ENCODE data around the gene NUDT22. TPM values are rescaled to one million over a fixed set of nuclear protein-coding genes. Genes with fewer than 3 reads are reported as not detected.
A peak's percentile ranks its signal among the peaks of the same experiment; 100 is the strongest.
"Not testable (repeated sequence)": the region's sequence is repeated elsewhere in the genome, so short reads cannot be mapped to it uniquely, and the experiment has no call there.

The NUDT22 gene
- total and polyA plus RNA-seq, 5 donors, result 65.7 to 82.1 (median 76.9) TPM

DNA sequence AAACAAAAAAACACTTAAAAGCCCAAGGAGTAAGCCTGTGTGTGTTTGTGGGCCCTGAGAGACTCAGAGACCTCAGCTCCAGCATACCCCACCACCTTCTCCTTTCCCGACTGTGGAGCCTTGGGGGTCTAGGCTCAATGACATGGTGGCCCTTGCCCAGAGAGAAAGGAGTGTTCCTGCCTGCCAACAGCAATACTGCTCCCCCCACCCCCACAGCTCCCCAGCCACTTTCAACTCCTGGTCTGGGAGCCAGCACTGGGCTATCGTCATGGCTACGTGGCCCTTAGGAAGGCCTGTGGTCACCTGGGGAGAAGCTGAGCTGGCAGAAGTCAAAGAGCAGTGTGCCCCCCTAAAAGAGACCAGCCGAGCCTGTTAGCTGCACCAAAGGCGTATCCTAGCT, 18.0 kb downstream of the NUDT22 start:
- Histone ChIP-seq H3K4me1 (ENCODE audit: control insufficient read depth, insufficient read depth, low read length) (peaks cover 7% of the 10 kb centered on the region), H3K9me3 (ENCODE audit: control insufficient read depth, low read length) (no peaks in the 10 kb centered on the region), H3K4me3 (ENCODE audit: low read length) (no peak overlapping the region), H3K27me3 (ENCODE audit: control insufficient read depth, insufficient read depth) (no peaks in the 10 kb centered on the region), H3K27ac (ENCODE audit: low read length) (no peak overlapping the region)
- intact Hi-C loops (cut with DNase I), result no loop called here
- no peak for ATAC-seq
- DNase-seq, result no peak
- WGBS, result 57% methylated on average over 5 of the region's 5 CpGs

DNA sequence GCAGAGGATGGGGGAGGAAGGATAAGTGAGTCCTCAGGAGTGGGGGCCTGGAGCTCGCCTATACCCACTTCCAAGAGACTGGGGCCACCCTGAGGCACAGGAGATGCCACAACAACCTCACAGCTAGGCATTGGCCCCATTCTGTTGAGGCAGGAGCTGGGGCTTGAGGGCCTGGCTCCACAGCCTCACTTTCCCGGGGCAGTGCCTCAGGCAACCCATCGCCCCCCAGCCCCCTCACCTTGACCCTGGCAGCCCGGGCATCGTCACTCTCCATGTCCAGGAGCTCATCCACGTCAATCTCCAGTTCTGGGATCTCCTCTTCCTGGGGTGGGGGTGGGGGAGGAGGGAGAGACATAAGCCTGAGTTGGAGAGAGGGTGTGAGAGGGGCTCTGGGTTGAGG, 18.9 kb downstream of the NUDT22 start:
- H3K27me3 ChIP-seq (ENCODE audit: control insufficient read depth, insufficient read depth), result no peaks in the 10 kb centered on the region
- H3K9me3 ChIP-seq (ENCODE audit: control insufficient read depth, low read length), result no peaks in the 10 kb centered on the region
- peaks cover 7% of the 10 kb centered on the region for H3K4me1 ChIP-seq (ENCODE audit: control insufficient read depth, insufficient read depth, low read length)
- peak overlapping the region; percentile 65 for H3K27ac ChIP-seq (ENCODE audit: low read length)
- H3K4me3 ChIP-seq (ENCODE audit: low read length), result no peak overlapping the region
- no peak for DNase-seq
- no peak for ATAC-seq
- WGBS, result 39% methylated on average over 6 of the region's 6 CpGs
- intact Hi-C loops (cut with DNase I), result no loop called here

DNA sequence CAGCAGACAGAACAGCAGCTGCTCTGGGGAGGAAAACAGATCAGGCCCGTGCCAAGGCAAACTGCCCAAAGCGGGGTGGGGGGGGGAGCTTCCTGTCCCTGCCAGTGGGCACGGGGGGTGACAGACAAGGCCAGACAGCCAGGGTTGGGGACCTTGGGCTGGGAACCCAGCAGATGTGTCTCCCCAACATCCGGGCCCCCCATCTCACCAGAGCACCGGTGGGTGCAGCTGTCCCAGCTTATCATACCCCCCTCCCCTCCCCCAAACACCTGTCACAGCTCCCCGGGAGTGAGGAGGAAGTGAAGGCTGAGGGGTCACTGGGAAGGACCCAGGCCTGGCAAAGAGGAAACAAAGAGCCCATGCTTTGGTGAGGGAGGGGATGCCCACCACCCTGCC, 19.3 kb downstream of the NUDT22 start:
- Histone ChIP-seq H3K4me3 (ENCODE audit: low read length) (peak overlapping the region; percentile 49), H3K4me1 (ENCODE audit: control insufficient read depth, insufficient read depth, low read length) (peaks cover 5% of the 10 kb centered on the region), H3K9me3 (ENCODE audit: control insufficient read depth, low read length) (no peaks in the 10 kb centered on the region), H3K27me3 (ENCODE audit: control insufficient read depth, insufficient read depth) (no peaks in the 10 kb centered on the region), H3K27ac (ENCODE audit: low read length) (peak overlapping the region; percentile 65)
- intact Hi-C loops (cut with DNase I), result no loop called here
- ATAC-seq, result no peak
- 9% methylated on average over 6 of the region's 6 CpGs for WGBS
- DNase-seq, result peak; percentile 53 to 82 (median 77)

DNA sequence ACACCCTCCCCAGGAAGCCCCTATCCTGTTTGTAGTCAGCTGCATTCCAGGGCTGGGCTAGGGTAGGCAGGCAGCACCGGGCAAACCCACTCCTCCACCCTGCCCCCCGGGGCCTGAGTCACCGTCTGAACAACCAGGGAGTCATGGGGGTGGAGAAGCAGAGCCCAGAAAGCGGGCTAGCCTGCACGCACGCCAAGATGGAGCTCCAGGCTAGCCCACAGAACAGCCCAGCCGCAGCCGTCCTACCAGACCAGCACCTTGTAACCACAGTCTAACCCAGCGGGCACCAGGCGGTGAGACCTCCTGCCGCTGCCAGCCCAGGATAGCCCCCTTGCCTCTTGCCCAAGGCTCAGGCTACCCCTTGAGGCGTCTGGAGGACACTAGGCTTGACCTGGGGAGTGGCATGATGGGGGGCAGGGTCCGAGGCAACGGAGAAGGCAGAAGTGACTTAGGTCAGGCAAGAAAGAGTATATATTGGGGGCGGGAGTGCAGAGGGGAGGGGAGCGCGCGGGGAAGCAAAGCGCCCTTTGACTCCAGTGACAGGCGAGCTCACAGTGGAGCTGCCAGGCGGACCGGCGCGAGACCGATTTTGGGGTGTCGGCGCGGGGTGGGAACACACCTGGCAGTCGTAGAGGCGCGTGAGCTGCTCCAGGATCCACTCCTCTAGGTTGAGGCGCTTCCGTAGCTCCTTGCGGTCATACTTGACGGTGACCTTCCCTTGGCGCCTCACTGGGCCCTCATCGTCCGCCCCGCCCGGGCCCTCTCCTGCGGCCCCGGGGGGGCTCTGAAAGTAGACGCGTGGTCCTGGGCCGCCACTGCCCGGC, 19.9 kb downstream of the NUDT22 start:
- peak overlapping the region; percentile 65 for H3K27ac ChIP-seq (ENCODE audit: low read length)
- intact Hi-C loops (cut with DNase I), result no loop called here
- H3K27me3 ChIP-seq (ENCODE audit: control insufficient read depth, insufficient read depth), result no peaks in the 10 kb centered on the region
- H3K4me1 ChIP-seq (ENCODE audit: control insufficient read depth, insufficient read depth, low read length), result peaks cover 4% of the 10 kb centered on the region
- DNase-seq, result peak; percentile 82 to 90 (median 88)
- H3K4me3 ChIP-seq (ENCODE audit: low read length), result peak overlapping the region; percentile 49
- ATAC-seq, result peak in 1 of 2 donors; percentile 1
- WGBS, result 1% methylated on average over 46 of the region's 46 CpGs
- H3K9me3 ChIP-seq (ENCODE audit: control insufficient read depth, low read length), result no peaks in the 10 kb centered on the region

DNA sequence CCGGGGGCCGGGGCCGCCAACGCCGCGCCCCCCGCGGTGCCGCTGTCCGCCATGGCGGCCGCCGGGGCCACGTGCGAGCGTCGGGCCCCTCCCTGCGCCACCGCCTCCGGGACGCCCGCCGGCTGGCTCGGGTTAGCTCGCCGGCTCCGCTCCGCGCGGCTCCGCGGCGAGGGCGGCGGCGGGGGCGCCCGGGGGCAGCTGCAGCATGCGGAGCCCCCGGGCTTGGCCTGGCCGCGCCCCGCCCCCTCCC, 20.5 kb downstream of the NUDT22 start:
- H3K27me3 ChIP-seq (ENCODE audit: control insufficient read depth, insufficient read depth); intact Hi-C loops (cut with DNase I); ATAC-seq; H3K4me1 ChIP-seq (ENCODE audit: control insufficient read depth, insufficient read depth, low read length); H3K9me3 ChIP-seq (ENCODE audit: control insufficient read depth, low read length); H3K27ac ChIP-seq (ENCODE audit: low read length); DNase-seq: not testable (repeated sequence)
- H3K4me3 ChIP-seq (ENCODE audit: low read length), result peak overlapping the region; percentile 49
- 2% methylated on average over 39 of the region's 43 CpGs for WGBS

DNA sequence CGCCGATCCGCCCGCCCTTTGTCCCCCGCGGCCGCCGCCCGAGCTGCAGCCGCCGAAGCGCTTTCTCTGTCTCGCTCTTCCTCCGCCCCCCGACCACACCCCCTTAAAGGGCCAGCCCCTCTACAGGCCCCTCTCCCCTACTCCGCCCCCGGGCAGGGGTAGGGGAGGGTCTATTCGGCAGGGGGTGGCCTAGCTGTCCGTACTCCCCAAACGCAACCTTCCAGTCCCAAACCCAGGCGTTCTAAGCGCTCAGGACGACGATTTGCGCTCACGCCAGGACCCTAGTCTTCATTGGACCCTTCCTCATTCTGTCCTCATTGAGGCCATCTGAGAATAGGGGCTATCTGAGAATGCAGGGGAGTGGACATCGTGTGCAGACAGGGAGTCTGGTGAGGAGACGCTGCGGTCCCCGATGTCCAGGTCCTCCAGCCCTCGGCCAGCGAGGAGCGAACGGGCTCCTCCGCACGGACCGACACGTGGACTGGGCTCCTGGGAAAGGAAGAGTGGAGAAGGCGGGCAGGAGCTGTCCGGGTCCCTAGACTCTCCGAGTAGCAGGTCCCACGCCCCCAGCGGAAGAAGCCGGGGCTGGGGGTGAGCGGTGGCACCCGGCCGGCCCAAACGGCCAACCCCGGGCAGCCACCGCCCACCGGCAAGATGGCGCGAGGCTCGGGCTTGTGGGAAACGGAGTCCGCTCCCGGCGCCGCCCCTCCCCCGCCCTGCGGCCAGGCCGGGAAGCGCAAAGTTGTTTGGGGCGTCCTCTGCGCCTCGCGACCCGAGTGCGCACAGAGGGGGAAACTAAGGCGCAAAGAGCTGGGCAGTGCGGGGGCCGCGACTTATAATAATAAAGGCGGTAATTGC, 21.0 kb downstream of the NUDT22 start, which contains the start of gene PPP1R14B:
Gene PPP1R14B (minus strand): TSS at position 73 of the 858 bp plus-strand sequence. CDS start 270 bp downstream, outside the sequence.
- peak; percentile 73 to 76 for ATAC-seq
- peak within 1 kb of the TSS; percentile 65 for H3K27ac ChIP-seq (ENCODE audit: low read length)
- peak within 1 kb of the TSS; percentile 49 for H3K4me3 ChIP-seq (ENCODE audit: low read length)
- peak; percentile 92 to 97 (median 96) for DNase-seq
- peaks cover 4% of the 10 kb centered on the region for H3K4me1 ChIP-seq (ENCODE audit: control insufficient read depth, insufficient read depth, low read length)
- intact Hi-C loops (cut with DNase I), result no loop called here
- WGBS, result under 1% methylated on average over 73 of the region's 74 CpGs
- H3K27me3 ChIP-seq (ENCODE audit: control insufficient read depth, insufficient read depth), result no peaks in the 10 kb centered on the region
- no peaks in the 10 kb centered on the region for H3K9me3 ChIP-seq (ENCODE audit: control insufficient read depth, low read length)

DNA sequence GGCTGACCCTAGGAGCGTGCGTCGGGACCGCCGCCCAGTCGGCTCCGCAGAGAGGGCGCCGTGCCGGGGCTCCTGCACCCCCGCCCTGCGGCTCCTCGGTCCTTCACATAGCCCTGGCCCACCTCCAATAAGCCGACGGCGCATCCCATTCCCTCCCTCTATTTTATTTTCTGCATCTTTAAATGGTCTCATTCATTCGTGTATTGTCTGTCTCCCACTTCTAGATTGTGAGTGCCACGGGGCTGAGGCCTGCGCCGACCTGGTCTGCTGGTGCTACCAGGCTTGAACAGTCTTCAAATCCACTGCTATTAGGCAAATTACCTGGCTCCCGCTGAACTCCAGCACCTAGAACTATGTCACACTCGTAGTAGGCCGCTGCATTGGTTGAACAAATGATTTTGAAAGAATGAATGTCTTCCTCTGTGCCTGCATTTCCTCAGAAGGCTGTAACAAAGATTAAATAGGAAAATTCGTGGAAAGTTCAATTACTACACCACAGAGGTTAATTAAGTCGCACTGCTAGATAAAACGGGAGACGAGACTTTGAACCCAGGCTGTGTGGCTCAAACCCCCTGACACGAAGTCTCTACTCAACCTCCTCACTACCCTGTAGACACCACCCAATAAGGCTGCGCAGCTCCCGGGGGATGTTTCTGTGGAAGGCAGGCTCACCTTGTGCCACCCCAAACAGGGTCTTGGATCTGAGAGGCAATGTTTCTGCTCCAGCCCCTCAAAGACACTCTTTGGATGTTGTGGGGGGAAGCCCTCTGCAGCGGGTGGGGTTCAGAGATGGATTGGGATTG, 21.9 kb downstream of the NUDT22 start:
- no peaks in the 10 kb centered on the region for H3K27me3 ChIP-seq (ENCODE audit: control insufficient read depth, insufficient read depth)
- peak overlapping the region; percentile 13 for H3K27ac ChIP-seq (ENCODE audit: low read length)
- DNase-seq (peak in 1 of 3 donors; percentile 51), ATAC-seq (peak; percentile 1 to 2)
- intact Hi-C loops (cut with DNase I), result no loop called here
- no peaks in the 10 kb centered on the region for H3K9me3 ChIP-seq (ENCODE audit: control insufficient read depth, low read length)
- 35% methylated on average over 31 of the region's 31 CpGs for WGBS
- H3K4me3 ChIP-seq (ENCODE audit: low read length), result peak overlapping the region; percentile 49
- H3K4me1 ChIP-seq (ENCODE audit: control insufficient read depth, insufficient read depth, low read length), result no peaks in the 10 kb centered on the region

DNA sequence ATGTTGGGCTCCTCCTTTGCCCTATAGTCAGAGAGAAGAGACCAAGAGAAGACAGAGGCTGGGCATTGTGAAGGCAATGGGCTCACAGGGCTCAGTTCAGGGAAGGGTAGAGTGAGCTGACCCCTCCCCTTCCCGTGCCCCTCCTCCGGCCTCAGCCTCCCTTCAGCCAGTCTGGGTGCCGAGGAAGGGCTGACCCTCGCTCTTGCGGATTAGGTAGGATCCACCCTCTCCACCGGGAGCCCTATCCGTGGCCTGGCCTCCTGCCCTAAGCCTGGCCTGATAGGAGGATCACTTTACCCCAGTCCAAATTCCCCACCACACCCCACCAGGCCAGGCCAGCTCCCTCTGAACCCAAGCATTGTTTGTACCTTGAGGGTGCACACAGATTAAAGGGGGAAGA, 22.5 kb downstream of the NUDT22 start:
- Histone ChIP-seq H3K27ac (ENCODE audit: low read length) (no peak overlapping the region), H3K27me3 (ENCODE audit: control insufficient read depth, insufficient read depth) (no peaks in the 10 kb centered on the region), H3K9me3 (ENCODE audit: control insufficient read depth, low read length) (no peaks in the 10 kb centered on the region), H3K4me1 (ENCODE audit: control insufficient read depth, insufficient read depth, low read length) (no peaks in the 10 kb centered on the region), H3K4me3 (ENCODE audit: low read length) (no peak overlapping the region)
- DNase-seq, result peak in 2 of 3 donors; percentile 23 to 56
- 72% methylated on average over 7 of the region's 7 CpGs for WGBS
- ATAC-seq, result no peak
- intact Hi-C loops (cut with DNase I), result no loop called here

DNA sequence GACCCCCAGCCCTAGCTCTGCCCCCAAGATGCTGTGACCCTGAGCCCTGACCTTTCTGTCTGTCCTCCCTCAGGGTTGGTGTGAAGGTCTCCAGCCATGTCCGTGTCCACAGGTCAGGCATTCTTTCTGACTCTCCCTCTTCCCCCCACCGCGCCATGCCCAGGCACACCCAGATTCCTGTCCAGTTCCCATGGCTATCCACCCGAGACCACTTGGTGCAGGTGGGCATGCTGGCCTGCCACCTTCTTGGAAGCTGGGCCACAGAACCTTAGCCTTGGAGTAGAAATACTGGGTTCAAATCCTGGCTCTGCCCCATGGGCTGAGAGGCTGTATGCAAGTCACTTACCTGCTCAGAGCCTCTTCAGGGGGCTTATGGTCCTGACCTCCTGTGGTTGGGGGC, 23.0 kb downstream of the NUDT22 start:
- H3K4me1 ChIP-seq (ENCODE audit: control insufficient read depth, insufficient read depth, low read length), result no peaks in the 10 kb centered on the region
- intact Hi-C loops (cut with DNase I), result no loop called here
- no peak overlapping the region for H3K27ac ChIP-seq (ENCODE audit: low read length)
- ATAC-seq (no peak), DNase-seq (peak in 1 of 3 donors; percentile 55)
- H3K9me3 ChIP-seq (ENCODE audit: control insufficient read depth, low read length), result no peaks in the 10 kb centered on the region
- no peak overlapping the region for H3K4me3 ChIP-seq (ENCODE audit: low read length)
- no peaks in the 10 kb centered on the region for H3K27me3 ChIP-seq (ENCODE audit: control insufficient read depth, insufficient read depth)
- 95% methylated on average over 4 of the region's 4 CpGs for WGBS

DNA sequence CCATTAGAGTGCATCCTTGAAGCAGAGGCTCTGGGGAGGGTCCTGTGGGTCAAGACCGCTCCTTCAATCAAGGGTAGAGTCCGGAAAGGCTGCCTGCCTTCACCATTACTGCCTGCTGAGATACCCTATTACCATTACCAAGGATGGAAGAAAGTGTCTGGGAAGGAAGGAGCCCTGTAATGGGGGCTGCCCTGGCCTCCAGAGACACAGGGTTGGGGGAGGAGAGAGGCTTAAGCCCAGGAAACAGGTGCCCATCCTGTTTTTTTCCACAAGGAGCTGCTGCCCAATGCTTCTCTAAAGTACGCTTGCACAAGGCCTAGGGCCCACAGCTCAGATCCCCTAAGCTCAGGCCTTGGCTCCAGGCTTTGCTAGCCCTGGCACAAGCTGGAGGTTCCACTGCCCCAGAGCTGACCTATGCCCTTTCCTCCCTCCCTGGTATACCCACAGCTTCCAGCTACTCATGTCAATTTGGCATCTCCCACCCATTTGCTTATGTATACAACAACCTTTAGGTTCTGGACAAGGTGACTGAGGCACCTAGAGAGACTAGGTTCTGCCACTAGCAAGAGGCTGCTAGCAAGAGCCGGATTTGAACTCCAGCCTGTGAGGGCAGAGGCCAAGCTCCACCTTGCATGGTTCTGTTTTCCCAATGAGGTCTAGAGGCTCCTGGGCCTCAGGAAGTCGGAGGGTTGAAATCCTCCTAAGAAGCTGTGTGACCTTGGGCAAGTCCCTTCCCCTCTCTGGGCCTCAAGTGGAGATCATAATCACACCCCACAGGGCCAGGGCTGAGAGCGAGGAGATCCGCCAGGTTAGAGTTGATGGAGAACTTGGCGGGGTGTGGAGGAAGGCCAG, 23.7 kb downstream of the NUDT22 start:
- WGBS, result 88% methylated on average over 8 of the region's 8 CpGs
- H3K27ac ChIP-seq (ENCODE audit: low read length), result no peak overlapping the region
- ATAC-seq (no peak), DNase-seq (no peak)
- no peaks in the 10 kb centered on the region for H3K4me1 ChIP-seq (ENCODE audit: control insufficient read depth, insufficient read depth, low read length)
- no peak overlapping the region for H3K4me3 ChIP-seq (ENCODE audit: low read length)
- H3K9me3 ChIP-seq (ENCODE audit: control insufficient read depth, low read length), result no peaks in the 10 kb centered on the region
- no peaks in the 10 kb centered on the region for H3K27me3 ChIP-seq (ENCODE audit: control insufficient read depth, insufficient read depth)
- intact Hi-C loops (cut with DNase I), result loop anchor here in 1 of 4 donors (2.0 kb wide), 1 partner anchor 43 kb away; the partner anchor contains the start of gene FERMT3
